Measurements from ENCODE around the gene CCDC144A.
"Not testable (repeated sequence)": the region's sequence is repeated elsewhere in the genome, so short reads cannot be mapped to it uniquely, and the experiment has no call there.

The CCDC144A gene

GRCh38 chr17:16768290-16769175 is 78.5 kb downstream of the CCDC144A start:
- not testable (repeated sequence) for H3K27ac ChIP-seq

DNA sequence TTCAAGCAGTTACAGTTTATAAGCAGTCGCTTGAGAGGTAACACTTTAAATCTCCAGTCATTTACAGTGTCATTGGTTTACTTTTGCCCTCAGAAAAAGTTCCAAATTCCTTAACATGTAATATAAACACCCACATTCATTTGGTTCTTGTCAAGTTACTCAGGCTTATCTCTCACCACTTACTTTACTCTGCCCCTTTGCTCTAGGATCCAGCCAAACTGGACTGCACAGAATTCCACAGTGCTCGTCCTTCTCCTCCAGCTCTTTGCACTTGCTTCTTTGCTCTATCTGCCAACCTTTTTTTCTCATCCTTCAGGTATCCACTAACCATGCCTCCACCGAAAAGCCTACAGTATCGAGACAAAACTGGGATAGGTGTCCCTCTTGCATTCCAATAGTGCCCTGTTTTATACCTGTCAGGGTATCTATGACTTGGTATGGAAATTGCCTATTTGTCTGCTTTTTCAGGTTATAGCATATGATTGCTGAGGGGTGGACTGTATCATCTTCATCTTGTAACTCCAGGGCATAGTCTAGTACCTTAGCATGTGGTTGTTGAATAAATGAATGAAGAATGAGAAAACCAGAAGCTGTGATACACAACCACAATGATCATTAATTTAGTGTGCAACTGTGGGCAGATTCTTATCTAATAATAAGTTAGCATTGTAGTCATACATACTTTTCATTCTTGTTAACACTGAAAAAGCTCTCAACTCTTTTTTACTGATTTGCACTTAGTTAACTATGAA is 82.5 kb downstream of the CCDC144A start:
- H3K27ac ChIP-seq = not testable (repeated sequence)

DNA sequence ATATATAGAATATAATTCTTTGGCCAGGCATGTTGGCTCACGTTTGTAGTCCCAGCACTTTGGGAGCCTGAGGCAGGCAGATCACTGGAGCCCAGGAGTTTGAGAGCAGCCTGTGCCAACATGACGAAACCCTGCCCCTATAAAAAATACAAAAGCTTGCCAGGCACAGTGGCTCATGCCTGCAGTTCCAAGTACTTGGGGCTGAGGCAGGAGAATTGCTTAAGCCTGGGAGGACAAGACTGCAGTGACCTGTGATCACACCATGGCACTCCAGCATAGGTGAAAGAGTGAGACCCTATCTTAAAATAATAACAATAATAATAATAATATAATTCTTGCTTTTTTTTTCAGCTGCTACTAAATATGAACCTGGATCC is 83.1 kb downstream of the CCDC144A start:
- not testable (repeated sequence) for H3K27ac ChIP-seq

DNA sequence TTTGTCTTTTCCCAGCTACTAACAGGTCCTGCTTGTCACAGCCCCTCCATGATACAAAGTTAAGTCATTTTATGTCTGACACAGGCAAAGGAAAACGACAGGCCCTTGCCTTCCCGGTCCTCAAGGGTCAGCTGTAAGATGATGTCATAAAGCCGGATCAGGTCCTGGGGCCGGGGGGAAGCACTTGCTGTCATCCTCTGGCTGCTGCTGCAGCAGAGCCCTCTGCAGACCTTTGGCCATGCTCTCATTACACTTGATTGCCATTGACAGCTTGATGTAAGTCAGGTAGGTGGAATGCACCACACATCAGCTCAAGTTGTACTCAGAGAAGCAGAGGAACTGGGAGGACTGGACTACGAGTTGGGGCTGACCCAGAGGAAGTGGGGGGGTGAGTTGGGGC is 97.8 kb downstream of the CCDC144A start:
- H3K27ac ChIP-seq = not testable (repeated sequence)

- not testable (repeated sequence) for H3K27ac ChIP-seq
Observed at GRCh38 chr17:16788889-16789536, 99.0 kb downstream of the CCDC144A start.

DNA sequence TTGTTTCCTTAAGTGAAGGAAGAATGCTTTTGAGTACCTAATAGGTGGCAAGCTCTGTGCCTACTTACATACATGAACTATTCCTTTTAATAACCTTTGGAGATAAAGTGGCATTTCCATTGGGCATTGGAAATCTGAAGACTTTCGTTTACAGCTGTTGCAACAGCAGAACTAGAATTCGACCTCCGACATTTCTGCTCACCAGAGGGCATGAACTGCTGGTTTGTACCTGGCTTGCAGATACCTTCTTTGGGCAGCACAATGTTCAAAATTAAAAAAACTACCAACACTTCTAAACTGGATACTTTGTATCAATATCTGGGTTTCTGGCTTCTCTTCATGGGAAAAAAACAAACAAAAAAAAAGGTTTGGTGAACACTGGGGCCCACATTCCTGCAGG is 99.6 kb downstream of the CCDC144A start:
- H3K27ac ChIP-seq = not testable (repeated sequence)

DNA sequence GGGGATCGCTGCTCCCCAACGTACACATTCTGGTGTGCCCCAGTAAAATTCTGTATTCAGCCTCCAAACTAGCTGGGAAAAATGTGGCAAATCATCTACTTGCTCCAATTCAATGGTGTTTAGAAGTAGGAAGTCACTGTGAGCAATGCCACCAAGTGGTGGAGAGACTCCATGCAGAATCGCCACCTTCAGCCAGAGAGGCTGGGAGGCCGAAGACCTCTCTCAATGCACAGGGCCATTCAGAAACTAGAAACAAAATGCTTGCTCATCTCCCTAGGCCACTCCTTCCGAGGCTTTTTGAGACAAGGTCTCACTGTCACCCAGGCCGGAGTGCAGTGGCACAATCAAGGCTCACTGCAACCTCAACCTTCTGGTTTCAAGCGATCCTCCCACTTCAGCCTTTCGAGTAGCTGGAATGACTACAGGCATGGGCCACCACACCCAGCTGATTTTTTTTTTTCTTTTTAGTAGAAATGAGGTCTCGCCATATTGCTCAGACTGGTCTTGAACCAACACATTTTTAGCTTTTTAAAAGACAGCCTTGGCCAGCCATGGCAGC is 100.4 kb downstream of the CCDC144A start:
- not testable (repeated sequence) for H3K27ac ChIP-seq

DNA sequence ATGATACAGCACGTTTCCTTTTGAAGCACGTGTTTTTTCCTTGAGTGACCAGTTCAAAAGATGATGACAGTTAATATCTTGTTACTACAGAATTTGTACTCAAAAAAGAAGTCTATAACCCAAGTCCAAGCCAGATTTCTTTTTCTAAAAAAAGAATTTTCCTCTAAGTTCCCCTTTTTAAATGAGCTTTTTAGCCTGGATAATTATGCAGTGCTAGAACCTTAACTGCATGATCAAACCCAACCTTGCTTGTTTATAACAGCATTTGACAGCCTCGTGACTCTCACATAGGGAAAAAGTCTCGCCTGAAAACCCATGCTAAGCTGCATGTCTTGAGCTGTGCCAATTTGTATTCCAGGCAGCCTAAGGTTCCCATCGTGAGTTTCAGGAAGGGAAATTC is 104.2 kb downstream of the CCDC144A start:
- H3K27ac ChIP-seq = not testable (repeated sequence)

GRCh38 chr17:16795894-16796293 is 105.9 kb downstream of the CCDC144A start:
- not testable (repeated sequence) for H3K27ac ChIP-seq

DNA sequence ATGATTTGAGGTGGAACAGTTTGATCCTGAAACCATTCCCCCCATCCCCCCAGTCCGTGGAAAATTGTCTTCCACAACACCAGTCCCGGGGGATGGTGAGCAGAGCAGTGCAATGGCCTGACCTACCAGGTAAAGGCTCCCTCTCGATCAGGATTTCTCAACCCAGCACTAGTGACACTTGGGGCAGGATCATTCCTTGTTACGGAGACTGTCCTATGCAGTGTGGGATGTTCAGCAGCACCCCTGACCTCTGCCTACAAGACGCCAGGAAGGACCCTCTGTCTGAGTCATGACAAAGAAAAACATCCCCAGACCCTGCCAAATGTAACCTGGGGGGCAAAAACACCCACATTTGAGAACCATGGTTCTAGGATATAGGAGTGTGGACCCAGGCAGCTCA is 114.8 kb downstream of the CCDC144A start:
- H3K27ac ChIP-seq = not testable (repeated sequence)

- H3K27ac ChIP-seq = not testable (repeated sequence)
Observed at GRCh38 chr17:16806599-16806998, 116.6 kb downstream of the CCDC144A start.

- H3K27ac ChIP-seq = not testable (repeated sequence)
Observed at GRCh38 chr17:16807620-16808019, 117.6 kb downstream of the CCDC144A start.

- not testable (repeated sequence) for H3K27ac ChIP-seq
Observed at GRCh38 chr17:16810236-16810635, 120.2 kb downstream of the CCDC144A start.

GRCh38 chr17:16812126-16812525 is 122.1 kb downstream of the CCDC144A start:
- H3K27ac ChIP-seq = not testable (repeated sequence)

DNA sequence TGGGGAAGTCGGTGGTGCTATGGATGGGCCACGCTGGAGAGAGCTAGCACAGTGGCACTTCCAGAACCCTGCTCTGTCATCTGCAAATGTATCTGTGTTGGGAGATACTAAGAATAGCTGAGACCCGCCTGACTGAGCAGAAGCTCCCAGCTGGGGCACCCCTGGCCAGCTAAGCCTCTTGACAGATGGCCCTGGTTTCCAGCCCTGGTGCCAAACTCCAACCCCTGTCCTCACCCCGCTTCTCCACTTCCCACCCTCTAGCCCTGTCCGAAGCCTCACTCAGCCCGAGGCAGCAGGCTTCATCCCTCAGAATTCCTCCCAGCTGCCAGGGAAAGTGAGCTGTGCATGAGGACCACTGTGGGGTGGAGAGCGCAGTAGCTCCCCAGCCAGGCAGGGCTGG is 124.4 kb downstream of the CCDC144A start:
- TF ChIP-seq, protein P1, sequence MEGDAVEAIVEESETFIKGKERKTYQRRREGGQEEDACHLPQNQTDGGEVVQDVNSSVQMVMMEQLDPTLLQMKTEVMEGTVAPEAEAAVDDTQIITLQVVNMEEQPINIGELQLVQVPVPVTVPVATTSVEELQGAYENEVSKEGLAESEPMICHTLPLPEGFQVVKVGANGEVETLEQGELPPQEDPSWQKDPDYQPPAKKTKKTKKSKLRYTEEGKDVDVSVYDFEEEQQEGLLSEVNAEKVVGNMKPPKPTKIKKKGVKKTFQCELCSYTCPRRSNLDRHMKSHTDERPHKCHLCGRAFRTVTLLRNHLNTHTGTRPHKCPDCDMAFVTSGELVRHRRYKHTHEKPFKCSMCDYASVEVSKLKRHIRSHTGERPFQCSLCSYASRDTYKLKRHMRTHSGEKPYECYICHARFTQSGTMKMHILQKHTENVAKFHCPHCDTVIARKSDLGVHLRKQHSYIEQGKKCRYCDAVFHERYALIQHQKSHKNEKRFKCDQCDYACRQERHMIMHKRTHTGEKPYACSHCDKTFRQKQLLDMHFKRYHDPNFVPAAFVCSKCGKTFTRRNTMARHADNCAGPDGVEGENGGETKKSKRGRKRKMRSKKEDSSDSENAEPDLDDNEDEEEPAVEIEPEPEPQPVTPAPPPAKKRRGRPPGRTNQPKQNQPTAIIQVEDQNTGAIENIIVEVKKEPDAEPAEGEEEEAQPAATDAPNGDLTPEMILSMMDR (conservative IDR thresholded peaks at IDR 0.05) = no peak

More for the DNA sequence above, 124.4 kb downstream of the CCDC144A start:
- H3K27ac ChIP-seq = no peak overlapping the region

All from VCaP (cell line).